ENCODE data around the gene DGKG. TPM values are rescaled to one million over a fixed set of nuclear protein-coding genes. Genes with fewer than 3 reads are reported as not detected.

The DGKG gene
- total and polyA plus RNA-seq, 9 of the 15 experiments (the other 6 are each of a cell fraction or from before 2014, with no cell fraction given), result 0.01 to 0.36 (median 0.15) TPM

DNA sequence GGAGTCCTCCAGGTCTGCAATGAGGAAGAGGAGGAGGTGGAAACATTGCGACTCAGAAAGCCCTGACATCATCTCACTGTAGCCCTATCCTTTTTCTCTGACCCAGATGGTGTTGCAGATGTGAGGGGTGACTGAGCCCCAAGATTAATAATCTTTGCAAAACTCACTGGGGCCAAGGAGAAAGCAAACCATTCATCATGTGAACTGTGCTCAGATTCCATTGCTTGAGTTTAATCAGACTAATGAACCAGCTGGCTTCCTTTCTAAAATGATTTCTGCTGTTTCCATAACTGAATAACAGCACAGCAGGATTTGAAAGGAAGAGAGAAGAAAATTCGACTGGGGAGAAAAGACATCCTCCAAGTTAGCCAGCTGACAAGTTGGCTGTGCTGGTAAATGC is 13.4 kb upstream of the DGKG start:
- Histone ChIP-seq H4K20me1 (replicated peaks; ENCODE audit: control insufficient read depth, insufficient read depth, low read length) (no peaks in the 10 kb centered on the region), H3K4me2 (ENCODE audit: insufficient read depth, low read length) (no peak overlapping the region), H3K4me3 (no peak overlapping the region), H3K79me2 (ENCODE audit: control insufficient read depth, insufficient read depth, low read length) (no peaks in the 10 kb centered on the region), H3K9me3 (replicated peaks; ENCODE audit: control insufficient read depth, insufficient read depth, low read depth, low read length) (no peaks in the 10 kb centered on the region), H3K4me1 (replicated peaks in 1 of 2; ENCODE audit: control insufficient read depth in 2 of 2, insufficient read depth in 2 of 2, low read length in 2 of 2) (no peaks in the 10 kb centered on the region), H3K9ac (ENCODE audit: insufficient read depth in 1 of 2, low read depth in 2 of 2, low read length in 2 of 2) (no peak overlapping the region), H3K9me1 (ENCODE audit: control insufficient read depth, insufficient read depth, low read length) (no peaks in the 10 kb centered on the region), H2AFZ (ENCODE audit: low read depth, low read length) (no peak overlapping the region), H3K27me3 (ENCODE audit: control insufficient read depth in 2 of 2, insufficient read depth in 2 of 2, low read length in 2 of 2) (peaks cover 0 to 4% of the 10 kb centered on the region in 2 experiments; a peak in 2 of 5 replicates), H3K36me3 (ENCODE audit: control insufficient read depth, insufficient read depth, low read length) (no peaks in the 10 kb centered on the region), H3K27ac (ENCODE audit: extremely low read depth, low read depth, low read length) (no peak overlapping the region)
- no peak for DNase-seq (ENCODE audit: extremely low read depth in 1 of 4, low spot score in 3 of 4)
- intact Hi-C loops (cut with micrococcal nuclease) (no loop called here), in situ Hi-C loops (cut with MboI) (no loop called here)
- BruUV-seq (replicated peaks), result no TSS peak
- ChIA-PET POLR2A (no interaction called here), CTCF (ENCODE audit: low intra/inter-chr PET ratio) (no interaction called here)
- no peak for FAIRE-seq
- ATAC-seq, result no peak
- WGBS (ENCODE audit: insufficient coverage, low coverage, missing lambda C conversion rate), result 4% methylated on average over 2 of the region's 2 CpGs
- TF ChIP-seq, protein P1, sequence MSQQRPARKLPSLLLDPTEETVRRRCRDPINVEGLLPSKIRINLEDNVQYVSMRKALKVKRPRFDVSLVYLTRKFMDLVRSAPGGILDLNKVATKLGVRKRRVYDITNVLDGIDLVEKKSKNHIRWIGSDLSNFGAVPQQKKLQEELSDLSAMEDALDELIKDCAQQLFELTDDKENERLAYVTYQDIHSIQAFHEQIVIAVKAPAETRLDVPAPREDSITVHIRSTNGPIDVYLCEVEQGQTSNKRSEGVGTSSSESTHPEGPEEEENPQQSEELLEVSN (IDR thresholded peaks at IDR 0.05; ENCODE audit: borderline replicate concordance in 1 of 2, extremely low read depth in 1 of 2, insufficient read depth in 1 of 2, insufficient read length in 1 of 2, low read depth in 1 of 2, low read length in 1 of 2, poor library complexity in 1 of 2, severe bottlenecking in 1 of 2), result no peak
- TF ChIP-seq, protein P2, sequence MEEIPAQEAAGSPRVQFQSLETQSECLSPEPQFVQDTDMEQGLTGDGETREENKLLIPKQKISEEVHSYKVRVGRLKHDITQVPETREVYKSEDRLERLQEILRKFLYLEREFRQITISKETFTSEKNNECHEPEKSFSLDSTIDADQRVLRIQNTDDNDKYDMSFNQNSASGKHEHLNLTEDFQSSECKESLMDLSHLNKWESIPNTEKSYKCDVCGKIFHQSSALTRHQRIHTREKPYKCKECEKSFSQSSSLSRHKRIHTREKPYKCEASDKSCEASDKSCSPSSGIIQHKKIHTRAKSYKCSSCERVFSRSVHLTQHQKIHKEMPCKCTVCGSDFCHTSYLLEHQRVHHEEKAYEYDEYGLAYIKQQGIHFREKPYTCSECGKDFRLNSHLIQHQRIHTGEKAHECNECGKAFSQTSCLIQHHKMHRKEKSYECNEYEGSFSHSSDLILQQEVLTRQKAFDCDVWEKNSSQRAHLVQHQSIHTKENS (CRISPR knock-in tag; IDR thresholded peaks at IDR 0.05), result no peak
- TF ChIP-seq FOSL1 (tag; conservative IDR thresholded peaks at IDR 0.05), result no peak
- no peak for TF ChIP-seq TAF15 (IDR thresholded peaks at IDR 0.05; ENCODE audit: low read depth, low read length)
- TF ChIP-seq, protein P3, sequence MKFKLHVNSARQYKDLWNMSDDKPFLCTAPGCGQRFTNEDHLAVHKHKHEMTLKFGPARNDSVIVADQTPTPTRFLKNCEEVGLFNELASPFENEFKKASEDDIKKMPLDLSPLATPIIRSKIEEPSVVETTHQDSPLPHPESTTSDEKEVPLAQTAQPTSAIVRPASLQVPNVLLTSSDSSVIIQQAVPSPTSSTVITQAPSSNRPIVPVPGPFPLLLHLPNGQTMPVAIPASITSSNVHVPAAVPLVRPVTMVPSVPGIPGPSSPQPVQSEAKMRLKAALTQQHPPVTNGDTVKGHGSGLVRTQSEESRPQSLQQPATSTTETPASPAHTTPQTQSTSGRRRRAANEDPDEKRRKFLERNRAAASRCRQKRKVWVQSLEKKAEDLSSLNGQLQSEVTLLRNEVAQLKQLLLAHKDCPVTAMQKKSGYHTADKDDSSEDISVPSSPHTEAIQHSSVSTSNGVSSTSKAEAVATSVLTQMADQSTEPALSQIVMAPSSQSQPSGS (CRISPR knock-in tag; IDR thresholded peaks at IDR 0.05), result no peak
- TF ChIP-seq POLR2AphosphoS5 (IDR thresholded peaks at IDR 0.05; ENCODE audit: control insufficient read depth, insufficient read depth, low read depth, low read length), result no peak
- no peak for TF ChIP-seq MAFK (IDR thresholded peaks at IDR 0.05; ENCODE audit: low read length)
- TF ChIP-seq ZNF311 (CRISPR knock-in tag; IDR thresholded peaks at IDR 0.05), result no peak
- TF ChIP-seq MTA3 (IDR thresholded peaks at IDR 0.05; ENCODE audit: borderline replicate concordance), result no peak
- TF ChIP-seq, protein P4, sequence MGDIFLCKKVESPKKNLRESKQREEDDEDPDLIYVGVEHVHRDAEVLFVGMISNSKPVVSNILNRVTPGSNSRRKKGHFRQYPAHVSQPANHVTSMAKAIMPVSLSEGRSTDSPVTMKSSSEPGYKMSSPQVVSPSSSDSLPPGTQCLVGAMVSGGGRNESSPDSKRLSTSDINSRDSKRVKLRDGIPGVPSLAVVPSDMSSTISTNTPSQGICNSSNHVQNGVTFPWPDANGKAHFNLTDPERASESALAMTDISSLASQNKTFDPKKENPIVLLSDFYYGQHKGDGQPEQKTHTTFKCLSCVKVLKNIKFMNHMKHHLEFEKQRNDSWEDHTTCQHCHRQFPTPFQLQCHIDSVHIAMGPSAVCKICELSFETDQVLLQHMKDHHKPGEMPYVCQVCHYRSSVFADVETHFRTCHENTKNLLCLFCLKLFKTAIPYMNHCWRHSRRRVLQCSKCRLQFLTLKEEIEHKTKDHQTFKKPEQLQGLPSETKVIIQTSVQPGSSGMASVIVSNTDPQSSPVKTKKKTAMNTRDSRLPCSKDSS (IDR thresholded peaks at IDR 0.05; ENCODE audit: low read depth, partially characterized antibody), result no peak
- TF ChIP-seq FOXA3 (CRISPR knock-in tag; conservative IDR thresholded peaks at IDR 0.05 in 1 of 2, IDR thresholded peaks at IDR 0.05 in 1 of 2), result no peak
- no peak for TF ChIP-seq ZNF217 (CRISPR knock-in tag; IDR thresholded peaks at IDR 0.05)
- TF ChIP-seq, protein P5, sequence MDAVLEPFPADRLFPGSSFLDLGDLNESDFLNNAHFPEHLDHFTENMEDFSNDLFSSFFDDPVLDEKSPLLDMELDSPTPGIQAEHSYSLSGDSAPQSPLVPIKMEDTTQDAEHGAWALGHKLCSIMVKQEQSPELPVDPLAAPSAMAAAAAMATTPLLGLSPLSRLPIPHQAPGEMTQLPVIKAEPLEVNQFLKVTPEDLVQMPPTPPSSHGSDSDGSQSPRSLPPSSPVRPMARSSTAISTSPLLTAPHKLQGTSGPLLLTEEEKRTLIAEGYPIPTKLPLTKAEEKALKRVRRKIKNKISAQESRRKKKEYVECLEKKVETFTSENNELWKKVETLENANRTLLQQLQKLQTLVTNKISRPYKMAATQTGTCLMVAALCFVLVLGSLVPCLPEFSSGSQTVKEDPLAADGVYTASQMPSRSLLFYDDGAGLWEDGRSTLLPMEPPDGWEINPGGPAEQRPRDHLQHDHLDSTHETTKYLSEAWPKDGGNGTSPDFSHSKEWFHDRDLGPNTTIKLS (IDR thresholded peaks at IDR 0.05; ENCODE audit: borderline replicate concordance, low read depth), result no peak
- TF ChIP-seq ZFPM2 (CRISPR knock-in tag; IDR thresholded peaks at IDR 0.05), result no peak
